Fibroblast of mammary gland (primary cell): ENCODE results near the gene CD109.

ENCODE experiments used
- DNase-seq: peaks from one replicate; pipeline ENCODE4 v3.0.0-alpha.2; 2010; ENCODE audit warnings: low read depth
- H3K4me3 ChIP-seq: 2 replicates; pipeline ENCODE4 v1.5.1; 2011; ENCODE audit warnings: low read depth, mild to moderate bottlenecking, low read length, moderate library complexity; ENCODE audit not compliant: control insufficient read depth
- TF ChIP-seq, protein P1 (sequence below): conservative IDR thresholded peaks from 2 replicates; pipeline ENCODE4 v1.5.1; 2011; ENCODE audit warnings: low read depth, low read length, inconsistent platforms; ENCODE audit not compliant: control insufficient read depth, insufficient read depth

CD109 gene

DNA sequence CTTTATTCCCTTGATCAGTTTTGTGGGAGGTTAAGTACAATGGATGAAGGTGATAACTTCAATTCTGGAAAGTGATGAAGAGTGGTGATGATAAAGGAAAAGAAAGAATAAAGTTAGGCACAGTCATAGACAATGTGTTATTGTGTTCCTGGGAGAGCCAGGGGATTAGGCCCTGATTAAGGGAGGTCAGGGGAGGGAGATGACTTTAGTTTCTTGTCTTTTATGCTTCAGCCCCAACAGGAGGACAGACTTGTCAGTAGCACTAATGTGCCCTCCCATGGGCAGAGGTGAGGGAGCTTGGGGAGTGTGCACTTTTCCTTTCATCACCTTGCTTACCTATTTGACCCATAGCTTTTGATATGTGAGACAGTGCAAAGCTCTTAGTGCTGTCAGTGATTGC is 115.7 kb downstream of the CD109 start:
- TF ChIP-seq, protein P1, sequence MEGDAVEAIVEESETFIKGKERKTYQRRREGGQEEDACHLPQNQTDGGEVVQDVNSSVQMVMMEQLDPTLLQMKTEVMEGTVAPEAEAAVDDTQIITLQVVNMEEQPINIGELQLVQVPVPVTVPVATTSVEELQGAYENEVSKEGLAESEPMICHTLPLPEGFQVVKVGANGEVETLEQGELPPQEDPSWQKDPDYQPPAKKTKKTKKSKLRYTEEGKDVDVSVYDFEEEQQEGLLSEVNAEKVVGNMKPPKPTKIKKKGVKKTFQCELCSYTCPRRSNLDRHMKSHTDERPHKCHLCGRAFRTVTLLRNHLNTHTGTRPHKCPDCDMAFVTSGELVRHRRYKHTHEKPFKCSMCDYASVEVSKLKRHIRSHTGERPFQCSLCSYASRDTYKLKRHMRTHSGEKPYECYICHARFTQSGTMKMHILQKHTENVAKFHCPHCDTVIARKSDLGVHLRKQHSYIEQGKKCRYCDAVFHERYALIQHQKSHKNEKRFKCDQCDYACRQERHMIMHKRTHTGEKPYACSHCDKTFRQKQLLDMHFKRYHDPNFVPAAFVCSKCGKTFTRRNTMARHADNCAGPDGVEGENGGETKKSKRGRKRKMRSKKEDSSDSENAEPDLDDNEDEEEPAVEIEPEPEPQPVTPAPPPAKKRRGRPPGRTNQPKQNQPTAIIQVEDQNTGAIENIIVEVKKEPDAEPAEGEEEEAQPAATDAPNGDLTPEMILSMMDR: no peak

DNA sequence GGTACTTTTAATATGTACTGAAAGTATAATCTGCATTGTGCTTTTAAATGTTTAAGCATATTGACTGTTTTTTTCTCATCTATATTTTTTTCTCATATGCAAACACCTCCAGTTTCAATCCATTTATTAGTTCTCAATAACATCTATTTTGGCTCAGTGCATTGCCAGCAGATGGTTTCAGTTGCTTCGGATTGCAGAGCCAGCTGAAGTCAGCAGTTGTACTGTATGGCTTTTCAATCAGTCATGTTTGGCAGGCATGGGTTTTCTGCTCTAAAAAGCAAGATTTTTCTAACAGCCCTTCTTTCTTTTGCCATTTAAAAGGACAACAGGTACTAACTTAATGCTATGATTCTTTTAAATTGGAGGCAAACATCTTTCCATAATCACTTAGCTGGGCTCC is 121.2 kb downstream of the CD109 start:
- TF ChIP-seq, protein P1: no peak
- H3K4me3 ChIP-seq: no peak overlapping the region
- DNase-seq: no peak

More for the DNA sequence above, 115.7 kb downstream of the CD109 start:
- H3K4me3 ChIP-seq: no peak overlapping the region
- DNase-seq: no peak

DNA sequence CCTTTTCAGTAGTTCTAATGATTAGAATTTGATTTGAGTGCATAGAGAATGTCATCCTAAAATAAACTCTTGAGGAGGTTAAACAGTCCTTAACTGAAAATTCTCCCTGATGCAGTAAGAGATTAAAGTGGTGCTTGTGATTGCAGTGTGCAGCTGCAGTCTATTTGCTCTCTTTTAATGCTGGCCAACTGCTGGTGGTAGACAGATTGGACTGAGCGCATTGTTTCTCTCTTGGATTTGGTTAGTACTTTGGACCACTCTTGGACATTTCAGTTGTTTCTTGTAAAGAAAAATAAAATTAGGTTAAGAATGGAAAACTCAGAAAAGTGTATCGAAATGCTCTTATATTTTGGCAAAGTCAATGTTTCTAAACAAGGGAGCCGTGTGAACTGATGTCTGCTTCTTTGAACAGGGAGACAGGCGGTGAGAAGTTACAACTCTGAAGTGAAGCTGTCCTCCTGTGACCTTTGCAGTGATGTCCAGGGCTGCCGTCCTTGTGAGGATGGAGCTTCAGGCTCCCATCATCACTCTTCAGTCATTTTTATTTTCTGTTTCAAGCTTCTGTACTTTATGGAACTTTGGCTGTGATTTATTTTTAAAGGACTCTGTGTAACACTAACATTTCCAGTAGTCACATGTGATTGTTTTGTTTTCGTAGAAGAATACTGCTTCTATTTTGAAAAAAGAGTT is 127.2 kb downstream of the CD109 start:
- TF ChIP-seq, protein P1: no peak

DNA sequence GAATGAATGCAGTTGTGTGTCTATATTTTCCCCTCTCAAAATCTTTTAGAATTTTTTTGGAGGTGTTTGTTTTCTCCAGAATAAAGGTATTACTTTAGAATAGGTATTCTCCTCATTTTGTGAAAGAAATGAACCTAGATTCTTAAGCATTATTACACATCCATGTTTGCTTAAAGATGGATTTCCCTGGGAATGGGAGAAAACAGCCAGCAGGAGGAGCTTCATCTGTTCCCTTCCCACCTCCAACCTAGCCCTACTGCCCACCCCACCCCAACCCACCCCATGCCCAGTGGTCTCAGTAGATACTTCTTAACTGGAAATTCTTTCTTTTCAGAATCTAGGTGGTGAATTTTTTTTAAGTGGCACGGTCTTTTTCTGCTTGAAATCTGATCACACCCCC is 127.8 kb downstream of the CD109 start:
- DNase-seq: no peak
- TF ChIP-seq, protein P1: no peak
- no peak overlapping the region for H3K4me3 ChIP-seq

More for the DNA sequence above, 127.2 kb downstream of the CD109 start:
- H3K4me3 ChIP-seq: no peak overlapping the region
- DNase-seq: no peak

DNA sequence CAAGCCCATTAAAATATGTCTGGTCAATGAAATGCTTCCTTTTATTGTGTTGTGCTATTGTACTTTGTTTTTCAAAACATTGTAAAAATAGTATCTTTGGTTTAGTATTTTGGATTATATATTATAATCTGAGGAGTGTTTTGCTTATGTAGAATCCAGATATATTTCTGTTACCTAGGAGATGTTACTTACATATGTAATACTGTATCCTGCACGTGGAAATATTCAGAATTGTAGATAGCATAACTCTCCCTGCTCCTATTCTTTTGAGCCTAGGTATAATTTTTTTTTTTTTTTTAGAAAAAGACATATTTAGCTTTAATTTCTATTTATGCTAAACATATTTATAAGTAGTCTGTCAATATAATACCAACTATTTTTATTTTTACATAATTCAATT is 130.6 kb downstream of the CD109 start:
- no peak for DNase-seq
- no peak overlapping the region for H3K4me3 ChIP-seq
- TF ChIP-seq, protein P1: no peak

DNA sequence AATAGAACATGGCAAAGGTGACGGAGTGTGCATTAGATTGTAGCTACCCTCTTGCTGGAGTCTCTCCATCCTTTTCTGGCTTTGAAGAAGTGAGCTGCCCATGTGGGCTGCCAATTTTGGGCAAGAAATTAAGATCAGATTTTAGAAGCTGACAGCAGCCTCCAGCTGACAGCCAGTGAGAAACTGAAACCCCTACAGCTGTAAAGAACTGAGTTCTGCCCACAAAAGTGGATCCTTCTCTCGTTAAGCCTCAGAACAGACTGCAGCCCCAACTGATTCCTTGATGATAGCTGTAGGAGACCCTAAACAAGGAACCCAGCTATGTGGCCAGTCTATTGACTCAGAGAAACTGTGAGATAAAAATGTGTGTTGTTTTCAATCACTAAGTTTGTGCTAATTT is 134.1 kb downstream of the CD109 start:
- no peak overlapping the region for H3K4me3 ChIP-seq
- DNase-seq: no peak
- TF ChIP-seq, protein P1: no peak
